Measurements from ENCODE around the gene RPS3A.

GRCh38 chr4:151087467-151087866 lies 12.0 kb upstream of the RPS3A start:
- no peak for TF ChIP-seq CTCF (conservative IDR thresholded peaks at IDR 0.05 in 1 of 2, IDR thresholded peaks at IDR 0.05 in 1 of 2; ENCODE audit: low read depth in 1 of 2, low read length in 2 of 2)
- no peak for TF ChIP-seq EZH2 (IDR thresholded peaks at IDR 0.05; ENCODE audit: low read length, missing control alignments)

Measured in fibroblast of lung (primary cell).